Naive B cell (primary cell): ENCODE results near the gene MAGI3. TPM values are rescaled to one million over a fixed set of nuclear protein-coding genes. Genes with fewer than 3 reads are reported as not detected.
A peak's percentile ranks its signal among the peaks of the same experiment; 100 is the strongest.
"Not testable (repeated sequence)": the region's sequence is repeated elsewhere in the genome, so short reads cannot be mapped to it uniquely, and the experiment has no call there.

Experiments
- ATAC-seq, 2 donors: fragments of 150-1000 bp; cut with Tn5 transposase; 2 replicates each; pipeline ENCODE4 v1.10.0; 2021; ENCODE audit warnings: low read depth in 2 of 2, mild to moderate bottlenecking in 2 of 2, moderate library complexity in 2 of 2
- DNase-seq: peaks from one replicate; pipeline ENCODE4 v3.0.0; 2022
- H3K27ac Mint-ChIP-seq, 6 donors: one replicate each; pipeline ENCODE4 v1.8.0; 2020 to 2022; ENCODE audit warnings: mild to moderate bottlenecking in 6 of 6, mixed read lengths in 6 of 6, moderate library complexity in 5 of 6, inconsistent platforms in 2 of 6
- H3K27me3 Mint-ChIP-seq, 3 donors: one replicate each; pipeline ENCODE4 v1.8.0; 2021 to 2022; ENCODE audit warnings: mixed read lengths in 3 of 3, mild to moderate bottlenecking in 1 of 3
- H3K36me3 Mint-ChIP-seq, 2 donors: one replicate each; pipeline ENCODE4 v1.8.0; 2020 to 2022; ENCODE audit warnings: mixed read lengths in 2 of 2, inconsistent platforms in 1 of 2, mild to moderate bottlenecking in 1 of 2
- H3K4me1 Mint-ChIP-seq, 3 donors: one replicate each; pipeline ENCODE4 v1.8.0; 2020 to 2022; ENCODE audit warnings: mixed read lengths in 3 of 3, inconsistent platforms in 1 of 3, mild to moderate bottlenecking in 1 of 3, moderate library complexity in 1 of 3
- H3K4me3 Mint-ChIP-seq, 8 donors: one replicate each; pipeline ENCODE4 v1.8.0; 2020 to 2022; ENCODE audit warnings: mild to moderate bottlenecking in 8 of 8, mixed read lengths in 8 of 8, moderate library complexity in 8 of 8, inconsistent platforms in 2 of 8
- H3K9me3 Mint-ChIP-seq, 7 donors: one replicate each; pipeline ENCODE4 v1.8.0; 2020 to 2022; ENCODE audit warnings: mixed read lengths in 7 of 7, mild to moderate bottlenecking in 5 of 7, inconsistent platforms in 2 of 7, moderate library complexity in 1 of 7
- polyA plus RNA-seq, 6 donors: library from polyadenylated mRNA; unstranded; fragments of 300-500 nt; fragmentation: Illumina TruSeq; gene quantifications; one replicate each; pipeline ENCODE4 v1.2.3, GENCODE V29; 2021; ENCODE audit warnings: low read depth in 6 of 6

Gene MAGI3
- polyA plus RNA-seq, 6 donors from 2014 or later = 0.22 to 1.2 (median 0.74) TPM; not detected in 2

GRCh38 chr1:113592230-113592629 is 201.9 kb downstream of the MAGI3 start:
- Mint-ChIP-seq H3K36me3 (peaks cover 5 to 14% of the 10 kb centered on the region in 2 donors), H3K27me3 (no peaks in the 10 kb centered on the region), H3K4me3 (no peak overlapping the region), H3K9me3 (peaks cover 7 to 19% (median 11%) of the 10 kb centered on the region in 7 donors), H3K4me1 (no peaks in the 10 kb centered on the region), H3K27ac (no peak overlapping the region)
- DNase-seq (no peak), ATAC-seq (no peak)

DNA sequence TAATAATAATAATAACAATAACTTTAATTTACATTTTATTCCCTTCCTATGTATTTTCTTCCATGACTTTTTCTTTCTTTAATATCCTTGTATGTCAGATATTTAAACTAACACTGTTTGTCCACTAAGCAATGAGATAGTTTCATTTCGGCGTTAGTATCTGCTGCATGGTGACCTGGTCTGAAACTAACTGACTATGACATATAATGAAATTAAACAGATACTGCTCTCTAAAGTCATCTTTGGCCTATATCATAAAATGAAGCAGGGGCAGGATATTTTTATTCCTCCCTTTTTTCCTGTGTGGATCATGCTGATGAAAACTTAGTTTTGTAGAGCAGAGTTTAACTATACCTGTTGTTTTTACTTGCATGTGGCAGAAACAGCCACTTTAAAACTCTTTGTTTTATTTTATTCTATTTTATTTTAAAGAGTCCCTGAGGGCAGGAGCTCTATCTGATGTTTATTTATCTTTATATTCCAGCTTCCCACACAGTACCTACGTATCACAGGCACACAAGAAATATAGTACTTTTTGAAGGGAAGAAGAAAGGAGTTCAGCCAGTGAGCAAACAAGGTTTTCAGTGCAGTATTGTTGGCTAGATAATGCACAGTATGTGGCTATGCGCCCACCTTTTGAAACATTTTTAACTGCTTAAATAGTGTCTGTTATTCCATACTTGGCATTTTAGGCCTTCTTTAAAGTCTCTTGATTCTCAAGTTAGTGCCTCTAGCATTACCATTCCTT is 203.4 kb downstream of the MAGI3 start:
- no peak overlapping the region for H3K4me3 Mint-ChIP-seq
- ATAC-seq = no peak
- no peaks in the 10 kb centered on the region for H3K4me1 Mint-ChIP-seq
- DNase-seq = no peak
- peaks cover 13 to 33% (median 21%) of the 10 kb centered on the region in 7 donors for H3K9me3 Mint-ChIP-seq
- no peak overlapping the region for H3K27ac Mint-ChIP-seq
- H3K36me3 Mint-ChIP-seq = peaks cover 17 to 19% of the 10 kb centered on the region in 2 donors
- H3K27me3 Mint-ChIP-seq = peaks cover 0 to 2% (median 0%) of the 10 kb centered on the region in 3 donors

DNA sequence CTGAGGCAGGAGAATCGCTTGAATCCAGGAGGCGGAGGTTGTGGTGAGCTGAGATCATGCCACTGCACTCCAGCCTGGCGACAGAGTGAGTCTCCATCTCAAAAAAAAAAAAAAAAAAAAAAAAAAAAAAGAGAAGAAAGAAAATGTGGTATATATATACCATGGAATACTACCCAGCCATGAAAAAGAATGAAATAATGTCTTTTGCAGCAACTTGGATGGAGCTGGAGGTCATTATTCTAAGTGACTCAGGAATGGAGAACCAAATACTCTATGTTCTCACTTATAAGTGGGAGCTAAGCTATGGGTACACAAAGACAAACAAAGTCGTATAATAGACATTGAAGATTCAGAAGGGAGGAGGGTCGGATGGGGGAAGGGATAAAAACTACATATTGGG is 214.2 kb downstream of the MAGI3 start:
- H3K9me3 Mint-ChIP-seq = peaks cover 7 to 23% (median 16%) of the 10 kb centered on the region in 7 donors
- H3K36me3 Mint-ChIP-seq, ATAC-seq, H3K27me3 Mint-ChIP-seq, H3K27ac Mint-ChIP-seq, H3K4me1 Mint-ChIP-seq, DNase-seq, H3K4me3 Mint-ChIP-seq: not testable (repeated sequence)

DNA sequence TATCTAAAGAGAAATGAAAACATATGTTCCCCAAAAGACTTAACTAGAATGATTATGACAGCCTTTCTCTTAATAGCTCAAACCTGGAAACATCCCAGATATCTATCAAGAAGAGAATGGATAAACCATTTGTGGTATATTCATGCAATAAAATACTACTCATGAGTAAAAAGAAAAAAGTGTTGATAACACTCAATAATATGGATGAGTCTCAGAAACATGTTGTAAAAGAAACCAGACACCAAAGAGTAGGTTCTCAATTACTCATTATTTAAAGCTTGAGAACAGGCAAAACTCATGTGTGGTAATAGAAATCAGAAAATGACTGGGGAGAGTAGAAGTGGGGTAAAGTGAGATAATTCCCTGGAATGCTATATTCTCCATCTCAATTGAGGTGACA is 214.8 kb downstream of the MAGI3 start:
- Mint-ChIP-seq H3K4me1 (no peaks in the 10 kb centered on the region), H3K27ac (no peak overlapping the region), H3K9me3 (peaks cover 8 to 23% (median 16%) of the 10 kb centered on the region in 7 donors), H3K4me3 (no peak overlapping the region), H3K27me3 (peaks cover 0 to 7% (median 0%) of the 10 kb centered on the region in 3 donors), H3K36me3 (no peaks in the 10 kb centered on the region)
- no peak for DNase-seq
- no peak for ATAC-seq

DNA sequence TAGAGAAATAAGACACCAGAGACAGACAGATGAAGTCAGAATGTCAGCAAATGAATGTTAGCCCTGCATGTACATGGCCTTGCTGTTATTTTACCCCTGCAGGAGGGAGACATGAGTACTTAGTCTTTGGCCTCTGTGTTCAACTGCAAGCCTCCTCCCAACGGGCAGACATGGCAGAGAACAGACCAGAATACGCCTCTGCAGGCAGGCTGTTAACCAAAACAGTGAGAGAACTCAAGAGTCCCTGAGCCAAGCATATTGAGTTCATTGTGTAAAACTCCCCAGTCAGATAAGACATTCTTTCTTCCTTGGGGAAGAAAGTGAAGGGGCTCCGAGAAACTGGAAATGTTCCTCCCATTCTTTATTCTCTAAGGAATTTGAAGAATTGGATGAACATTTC is 218.1 kb downstream of the MAGI3 start:
- no peak overlapping the region for H3K27ac Mint-ChIP-seq
- H3K36me3 Mint-ChIP-seq = no peaks in the 10 kb centered on the region
- peaks cover 0 to 15% (median 4%) of the 10 kb centered on the region in 3 donors for H3K27me3 Mint-ChIP-seq
- no peak overlapping the region for H3K4me3 Mint-ChIP-seq
- ATAC-seq = no peak
- no peaks in the 10 kb centered on the region for H3K4me1 Mint-ChIP-seq
- peaks cover under 1 to 8% (median 6%) of the 10 kb centered on the region in 7 donors for H3K9me3 Mint-ChIP-seq
- DNase-seq = no peak

DNA sequence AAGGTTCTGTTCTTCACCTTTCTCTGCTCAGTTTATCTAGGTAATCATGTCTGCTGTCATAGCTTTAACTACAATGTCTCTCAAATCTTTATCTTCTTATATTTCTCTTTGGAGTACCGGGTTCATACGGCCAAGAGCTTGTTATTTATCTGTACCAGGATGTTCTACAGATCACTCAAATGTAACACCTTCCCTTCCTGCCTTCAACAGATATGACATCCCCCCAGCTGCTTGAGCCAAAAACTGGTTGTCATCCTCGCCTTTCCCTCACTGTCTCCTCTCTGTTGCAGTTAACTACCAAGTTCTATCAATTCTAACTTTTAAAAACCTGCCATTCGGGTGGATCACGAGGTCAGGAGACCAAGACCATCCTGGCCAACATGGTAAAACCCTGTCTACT is 220.1 kb downstream of the MAGI3 start:
- no peak for DNase-seq
- Mint-ChIP-seq H3K4me3 (no peak overlapping the region), H3K9me3 (peaks cover 0 to 5% (median 0%) of the 10 kb centered on the region in 7 donors), H3K27ac (peak overlapping the region in 1 of 6 donors; percentile 18), H3K36me3 (no peaks in the 10 kb centered on the region), H3K27me3 (peaks cover 0 to 15% (median 4%) of the 10 kb centered on the region in 3 donors), H3K4me1 (no peaks in the 10 kb centered on the region)
- ATAC-seq = no peak

- ATAC-seq = no peak
- DNase-seq = no peak
- Mint-ChIP-seq H3K27ac (no peak overlapping the region), H3K9me3 (peaks cover 0 to 1% (median 0%) of the 10 kb centered on the region in 7 donors), H3K4me1 (no peaks in the 10 kb centered on the region), H3K36me3 (no peaks in the 10 kb centered on the region), H3K27me3 (peaks cover 0 to 8% (median 4%) of the 10 kb centered on the region in 3 donors), H3K4me3 (no peak overlapping the region)
These were observed 225.1 kb downstream of the MAGI3 start for GRCh38 chr1:113615425-113615824.

- Mint-ChIP-seq H3K9me3 (peaks cover 0 to 1% (median 0%) of the 10 kb centered on the region in 7 donors), H3K27me3 (peaks cover 0 to 6% (median 4%) of the 10 kb centered on the region in 3 donors), H3K36me3 (no peaks in the 10 kb centered on the region), H3K4me3 (no peak overlapping the region), H3K4me1 (no peaks in the 10 kb centered on the region), H3K27ac (no peak overlapping the region)
- ATAC-seq = no peak
- DNase-seq = no peak
These were observed 225.8 kb downstream of the MAGI3 start for GRCh38 chr1:113616156-113616555.

DNA sequence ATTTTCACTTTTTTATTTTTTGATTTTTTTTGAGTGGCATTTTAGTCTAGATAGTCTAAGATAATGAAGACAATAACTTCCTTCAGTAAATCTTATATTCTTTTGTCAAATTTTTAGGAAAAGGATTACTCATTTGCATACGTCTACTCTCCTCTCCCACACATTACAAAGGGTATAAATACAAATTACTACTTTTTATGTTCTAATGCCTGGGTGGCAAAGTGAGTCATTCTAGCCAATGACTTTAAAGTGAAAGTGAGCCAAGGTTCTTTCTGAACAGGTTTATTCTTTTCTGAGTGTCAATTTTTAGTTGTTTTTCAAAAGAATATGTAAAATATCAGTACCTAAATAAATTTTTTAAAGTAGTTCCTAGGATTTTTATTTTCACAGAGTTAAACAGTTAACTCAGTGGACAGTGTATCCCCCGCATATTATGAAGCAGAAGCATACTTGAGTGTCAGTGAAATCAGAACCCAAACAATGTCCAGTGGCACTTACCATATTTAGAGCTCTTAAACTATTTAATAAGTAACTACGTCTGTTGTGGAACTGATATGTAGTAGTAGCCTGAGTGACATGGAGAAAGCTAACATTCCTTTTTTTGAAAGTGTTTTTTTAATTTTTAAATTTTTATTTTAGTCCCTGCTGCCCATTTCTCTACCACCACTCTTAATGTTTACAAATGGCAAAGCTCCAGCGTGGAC is 227.3 kb downstream of the MAGI3 start:
- H3K4me3 Mint-ChIP-seq = no peak overlapping the region
- H3K27me3 Mint-ChIP-seq = no peaks in the 10 kb centered on the region
- no peak overlapping the region for H3K27ac Mint-ChIP-seq
- no peaks in the 10 kb centered on the region for H3K4me1 Mint-ChIP-seq
- no peaks in the 10 kb centered on the region for H3K36me3 Mint-ChIP-seq
- no peaks in the 10 kb centered on the region for H3K9me3 Mint-ChIP-seq
- no peak for ATAC-seq
- no peak for DNase-seq

DNA sequence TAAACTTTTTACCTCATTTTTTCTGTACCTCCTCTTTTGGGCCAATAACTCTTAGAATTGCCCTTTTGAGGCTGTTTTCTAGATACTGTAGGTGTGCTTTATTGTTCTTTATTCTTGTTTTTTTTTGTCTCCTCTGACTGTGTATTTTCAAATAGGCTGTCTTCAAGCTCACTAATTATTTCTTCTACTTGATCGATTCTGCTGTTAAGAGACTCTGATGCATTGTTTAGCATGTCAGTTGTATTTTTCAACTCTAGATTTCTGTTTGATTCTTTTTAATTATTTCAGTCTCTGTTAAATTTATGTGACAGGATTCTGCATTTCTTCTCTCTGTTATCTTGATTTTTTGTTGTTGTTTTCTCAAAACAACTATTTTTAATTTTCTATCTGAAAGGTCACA is 238.7 kb downstream of the MAGI3 start:
- peaks cover 14 to 44% (median 27%) of the 10 kb centered on the region in 7 donors for H3K9me3 Mint-ChIP-seq
- no peak overlapping the region for H3K27ac Mint-ChIP-seq
- no peaks in the 10 kb centered on the region for H3K4me1 Mint-ChIP-seq
- H3K27me3 Mint-ChIP-seq = peaks cover 0 to 8% (median 0%) of the 10 kb centered on the region in 3 donors
- no peak overlapping the region for H3K4me3 Mint-ChIP-seq
- DNase-seq (no peak), ATAC-seq (no peak)
- peaks cover 18 to 23% of the 10 kb centered on the region in 2 donors for H3K36me3 Mint-ChIP-seq

DNA sequence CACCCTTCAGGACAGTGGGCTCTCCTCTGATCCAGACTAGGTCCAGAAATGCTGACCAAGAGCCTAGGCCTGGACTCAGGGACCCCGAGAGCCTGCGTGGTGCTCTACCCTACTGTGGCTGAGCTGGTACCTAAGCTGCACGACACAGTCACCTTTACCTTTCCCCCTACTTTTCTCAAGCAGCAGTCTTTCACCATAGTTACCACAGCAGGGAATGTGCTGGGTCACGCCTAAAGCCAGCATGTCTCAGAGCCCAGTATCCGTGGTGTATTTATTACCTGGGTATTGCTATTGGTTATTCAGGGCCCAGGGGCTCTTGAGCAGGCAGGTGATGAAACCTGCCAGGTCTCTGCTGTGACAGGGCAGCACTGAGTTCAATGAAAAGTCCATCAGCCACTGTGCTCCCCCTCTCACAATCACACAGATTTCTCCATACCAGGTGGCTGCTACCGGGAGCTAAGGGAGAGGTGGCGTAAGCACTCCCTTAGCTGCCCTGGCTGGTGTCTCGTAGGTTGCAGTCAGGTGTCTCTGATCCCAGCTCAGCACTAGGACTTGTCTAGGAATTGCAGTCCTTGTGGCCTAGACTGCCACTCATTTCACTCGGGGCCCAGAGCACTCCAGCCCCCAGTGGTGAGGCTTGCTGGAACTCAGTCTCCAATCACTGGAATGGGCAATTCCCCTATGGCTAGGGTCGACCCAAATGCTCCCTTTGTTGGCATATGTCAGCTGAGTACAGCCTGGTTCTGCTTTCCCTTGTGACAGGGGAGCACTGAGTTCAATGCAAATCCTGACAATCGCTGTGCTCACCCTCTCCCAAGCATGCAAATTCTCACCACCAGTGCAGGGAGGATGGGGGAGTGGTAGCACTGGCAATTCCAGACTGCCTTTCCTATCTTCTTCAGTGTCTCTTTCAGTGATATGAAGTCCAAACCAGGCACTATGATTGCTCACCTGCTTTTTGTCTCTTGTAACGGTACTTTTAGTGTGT is 240.3 kb downstream of the MAGI3 start:
- H3K36me3 Mint-ChIP-seq = peaks cover 18 to 23% of the 10 kb centered on the region in 2 donors
- ATAC-seq = no peak

GRCh38 chr1:113641396-113641795 is 251.1 kb downstream of the MAGI3 start:
- Mint-ChIP-seq H3K4me3 (no peak overlapping the region), H3K4me1 (no peaks in the 10 kb centered on the region), H3K36me3 (no peaks in the 10 kb centered on the region), H3K27ac (no peak overlapping the region), H3K27me3 (no peaks in the 10 kb centered on the region), H3K9me3 (peaks cover 0 to 6% (median 0%) of the 10 kb centered on the region in 7 donors)
- DNase-seq (no peak), ATAC-seq (no peak)

More for the DNA sequence above, 240.3 kb downstream of the MAGI3 start:
- Mint-ChIP-seq H3K4me3 (no peak overlapping the region), H3K27me3 (peaks cover 0 to 8% (median 0%) of the 10 kb centered on the region in 3 donors), H3K27ac (no peak overlapping the region), H3K4me1 (no peaks in the 10 kb centered on the region), H3K9me3 (peaks cover 14 to 44% (median 27%) of the 10 kb centered on the region in 7 donors)
- DNase-seq = no peak

DNA sequence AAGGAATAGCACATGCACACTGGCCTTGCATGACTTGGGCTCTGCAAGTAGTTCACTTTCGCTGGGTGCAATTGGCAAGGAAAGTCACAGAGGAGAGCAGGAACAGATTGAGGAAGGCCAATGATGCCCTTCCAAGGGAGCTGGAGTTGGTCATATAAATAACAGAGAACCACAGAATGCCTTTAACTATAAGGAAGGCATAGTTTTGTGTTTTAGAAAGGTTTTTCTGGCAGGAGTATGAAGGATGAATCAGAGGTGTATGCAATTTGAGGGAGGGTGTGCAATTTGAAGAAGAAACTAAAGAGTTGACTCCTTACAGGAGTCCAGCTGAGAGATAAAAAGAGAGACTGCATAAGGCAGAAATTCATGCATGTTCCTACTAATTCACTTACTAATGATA is 256.8 kb downstream of the MAGI3 start:
- Mint-ChIP-seq H3K4me1 (no peaks in the 10 kb centered on the region), H3K9me3 (no peaks in the 10 kb centered on the region), H3K36me3 (no peaks in the 10 kb centered on the region), H3K27ac (peak overlapping the region in 1 of 6 donors; percentile 68), H3K27me3 (no peaks in the 10 kb centered on the region), H3K4me3 (no peak overlapping the region)
- no peak for DNase-seq
- no peak for ATAC-seq
